HG03457 (cell line): ENCODE measurements around the gene PCDHGA8.
"Not testable (repeated sequence)": the region's sequence is repeated elsewhere in the genome, so short reads cannot be mapped to it uniquely, and the experiment has no call there.

Source experiments
- ATAC-seq: cut with Tn5 transposase; IDR thresholded peaks from one replicate; pipeline ENCODE4 v1.9.1; 2021; ENCODE audit warnings: moderate number of reproducible peaks; ENCODE audit not compliant: unreplicated experiment

Gene PCDHGA8

GRCh38 chr5:141392429-141393198 lies at the start of gene PCDHGA8:
PCDHGA8 (plus strand) TSS chr5:141392633; CDS start chr5:141392814, 181 bp downstream.
- no peak for ATAC-seq

- no peak for ATAC-seq
These were observed 49.7 kb upstream of the PCDHGA8 start for GRCh38 chr5:141342773-141343172.

GRCh38 chr5:141343242-141343952 lies 49.0 kb upstream of the PCDHGA8 start, which contains the start of gene PCDHGA3:
PCDHGA3 (plus strand) TSS chr5:141343829; CDS start chr5:141344034, 205 bp downstream.
- ATAC-seq = no peak

GRCh38 chr5:141343953-141344463 lies 48.4 kb upstream of the PCDHGA8 start:
- ATAC-seq = no peak

GRCh38 chr5:141345327-141345726 lies 47.1 kb upstream of the PCDHGA8 start:
- no peak for ATAC-seq

GRCh38 chr5:141346017-141346416 lies 46.4 kb upstream of the PCDHGA8 start:
- not testable (repeated sequence) for ATAC-seq

- ATAC-seq = no peak
These were observed 42.4 kb upstream of the PCDHGA8 start, which contains the start of gene PCDHGB1 for GRCh38 chr5:141349917-141350619. PCDHGB1 (plus strand) TSS chr5:141350099; CDS start chr5:141350261, 162 bp downstream.

- ATAC-seq = no peak
These were observed 40.8 kb upstream of the PCDHGA8 start for GRCh38 chr5:141351591-141351990.

GRCh38 chr5:141354900-141355469 lies 37.4 kb upstream of the PCDHGA8 start, which contains the start of gene PCDHGA4:
PCDHGA4 (plus strand) TSS chr5:141355021; CDS start chr5:141355108, 87 bp downstream.
- no peak for ATAC-seq

- no peak for ATAC-seq
These were observed 36.8 kb upstream of the PCDHGA8 start for GRCh38 chr5:141355641-141356040.

GRCh38 chr5:141356133-141356532 lies 36.3 kb upstream of the PCDHGA8 start:
- ATAC-seq = no peak

- no peak for ATAC-seq
These were observed 35.5 kb upstream of the PCDHGA8 start for GRCh38 chr5:141356950-141357349.

GRCh38 chr5:141359790-141360426 lies 32.5 kb upstream of the PCDHGA8 start, which contains the start of gene PCDHGB2:
PCDHGB2 (plus strand) TSS chr5:141359994; CDS start chr5:141360136, 142 bp downstream.
- no peak for ATAC-seq

GRCh38 chr5:141360685-141361084 lies 31.7 kb upstream of the PCDHGA8 start:
- no peak for ATAC-seq

- ATAC-seq = no peak
These were observed 29.7 kb upstream of the PCDHGA8 start for GRCh38 chr5:141362719-141363118.

GRCh38 chr5:141363952-141364660 lies 28.3 kb upstream of the PCDHGA8 start, which contains the start of gene PCDHGA5:
PCDHGA5 (plus strand) TSS chr5:141364162; CDS start chr5:141364331, 169 bp downstream.
- no peak for ATAC-seq

- no peak for ATAC-seq
These were observed 26.2 kb upstream of the PCDHGA8 start for GRCh38 chr5:141366016-141366896.
